HL-60 (cell line): Measurements from ENCODE around the gene SLC25A11.
A peak's percentile ranks its signal among the peaks of the same experiment; 100 is the strongest.

Experiments used
- POLR2AphosphoS5 ChIP-seq: IDR thresholded peaks from 2 replicates; pipeline ENCODE4 v1.6.1; 2012; ENCODE audit warnings: low read depth
- REST ChIP-seq: IDR thresholded peaks from 2 replicates; pipeline ENCODE4 v1.6.1; 2012; ENCODE audit warnings: low read depth; ENCODE audit not compliant: insufficient replicate concordance
- TF ChIP-seq, protein P1 (sequence below): IDR thresholded peaks from one replicate; pipeline ENCODE4 v1.5.1; 2011; ENCODE audit warnings: low read length, control low read depth, inconsistent platforms; ENCODE audit not compliant: insufficient read depth

DNA sequence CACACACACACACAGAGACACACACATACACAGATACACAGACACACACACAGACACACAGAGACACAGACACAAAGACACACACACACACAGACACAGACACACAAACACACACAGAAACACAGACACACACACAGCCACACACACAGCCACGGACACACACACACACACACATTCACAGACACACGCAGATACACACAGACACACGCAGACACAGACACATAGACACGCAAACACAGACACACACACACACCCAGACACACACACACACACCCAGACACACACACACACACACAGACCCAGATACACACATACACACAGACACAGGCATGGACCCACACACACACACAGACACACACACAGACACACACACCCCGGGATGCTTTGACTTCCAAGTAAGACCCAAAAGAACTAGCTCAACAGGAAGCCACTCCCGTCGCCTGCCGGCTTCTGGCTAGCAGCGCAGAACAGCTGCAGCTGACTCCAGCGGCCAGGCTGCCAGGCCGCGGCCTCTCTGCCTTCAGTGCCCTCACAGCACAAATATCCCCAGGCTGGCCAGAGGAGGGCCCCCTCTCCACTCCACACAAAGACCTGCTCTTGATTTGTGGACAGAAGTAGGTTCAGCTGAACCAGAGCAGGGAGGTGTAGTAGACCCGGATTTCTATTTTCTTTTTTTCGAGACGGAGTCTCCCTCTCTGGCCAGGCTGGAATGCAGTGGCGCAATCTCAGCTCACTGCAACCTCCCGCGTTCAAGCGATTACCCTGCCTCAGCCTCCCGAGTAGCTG lies 30.9 kb downstream of the SLC25A11 start:
- TF ChIP-seq, protein P1, sequence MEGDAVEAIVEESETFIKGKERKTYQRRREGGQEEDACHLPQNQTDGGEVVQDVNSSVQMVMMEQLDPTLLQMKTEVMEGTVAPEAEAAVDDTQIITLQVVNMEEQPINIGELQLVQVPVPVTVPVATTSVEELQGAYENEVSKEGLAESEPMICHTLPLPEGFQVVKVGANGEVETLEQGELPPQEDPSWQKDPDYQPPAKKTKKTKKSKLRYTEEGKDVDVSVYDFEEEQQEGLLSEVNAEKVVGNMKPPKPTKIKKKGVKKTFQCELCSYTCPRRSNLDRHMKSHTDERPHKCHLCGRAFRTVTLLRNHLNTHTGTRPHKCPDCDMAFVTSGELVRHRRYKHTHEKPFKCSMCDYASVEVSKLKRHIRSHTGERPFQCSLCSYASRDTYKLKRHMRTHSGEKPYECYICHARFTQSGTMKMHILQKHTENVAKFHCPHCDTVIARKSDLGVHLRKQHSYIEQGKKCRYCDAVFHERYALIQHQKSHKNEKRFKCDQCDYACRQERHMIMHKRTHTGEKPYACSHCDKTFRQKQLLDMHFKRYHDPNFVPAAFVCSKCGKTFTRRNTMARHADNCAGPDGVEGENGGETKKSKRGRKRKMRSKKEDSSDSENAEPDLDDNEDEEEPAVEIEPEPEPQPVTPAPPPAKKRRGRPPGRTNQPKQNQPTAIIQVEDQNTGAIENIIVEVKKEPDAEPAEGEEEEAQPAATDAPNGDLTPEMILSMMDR, result peak; percentile 54
- TF ChIP-seq POLR2AphosphoS5 (no peak), REST (no peak)
